ENCODE results near the gene XPO4.
A peak's percentile ranks its signal among the peaks of the same experiment; 100 is the strongest.

XPO4 gene

DNA sequence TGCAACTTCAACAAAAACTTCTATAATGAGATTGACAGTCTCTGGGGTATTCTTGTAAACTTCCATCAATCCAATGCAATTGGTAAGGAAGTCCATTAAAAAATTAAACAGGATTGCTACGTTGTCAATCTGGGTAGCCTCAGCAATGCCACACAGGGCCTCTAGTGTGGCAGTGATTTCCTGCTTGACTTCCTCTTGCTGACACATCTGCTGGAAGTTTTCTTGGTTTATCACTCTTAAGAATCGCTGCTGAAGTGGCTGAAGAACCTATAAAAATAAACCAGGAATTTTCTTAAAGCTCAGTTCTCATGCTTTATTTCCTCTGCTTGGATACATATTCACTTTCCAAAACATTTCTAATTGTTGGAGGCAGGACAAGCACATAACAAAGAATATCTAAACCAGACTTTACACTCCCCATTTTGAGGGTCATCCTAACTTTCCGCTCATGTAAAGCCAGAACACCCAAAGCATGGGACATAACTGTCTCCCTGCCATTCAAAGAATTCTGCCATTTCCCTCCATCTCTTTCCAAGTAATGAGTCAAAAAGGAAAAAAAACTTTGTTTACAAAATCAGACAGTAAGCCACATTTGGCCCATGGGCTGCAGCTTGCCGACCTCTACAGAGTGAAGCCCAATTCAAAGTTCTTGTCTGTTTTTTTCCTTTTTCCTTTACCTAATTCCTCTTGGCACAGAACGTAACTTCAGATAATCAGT lies 105.6 kb downstream of the XPO4 start:
- H3K27me3 Mint-ChIP-seq, result no peaks in the 10 kb centered on the region
- H3K36me3 Mint-ChIP-seq, result peaks cover 14% of the 10 kb centered on the region
- peaks cover 22% of the 10 kb centered on the region for H3K4me1 Mint-ChIP-seq
- H3K9me3 Mint-ChIP-seq, result no peaks in the 10 kb centered on the region
- H3K27ac Mint-ChIP-seq, result no peak overlapping the region
- H3K4me3 Mint-ChIP-seq, result no peak overlapping the region

DNA sequence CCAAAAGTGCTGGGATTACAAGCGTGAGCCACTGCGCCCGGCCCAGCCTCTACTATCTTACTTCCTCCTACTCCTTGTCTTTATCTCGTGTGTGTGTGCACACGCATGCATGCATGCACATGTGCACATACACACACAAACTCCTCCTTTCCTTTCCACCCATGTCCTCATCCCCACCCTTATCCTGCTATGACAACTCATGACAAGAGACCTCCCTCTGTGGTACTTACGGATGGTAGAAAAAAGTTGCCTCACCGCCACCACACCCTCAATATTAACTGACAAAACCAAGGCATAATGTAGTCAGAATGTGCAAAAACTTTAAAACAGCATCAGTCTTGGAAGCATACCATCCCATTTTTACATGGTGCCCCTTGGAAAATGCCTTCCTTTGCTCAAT lies 112.9 kb downstream of the XPO4 start:
- Mint-ChIP-seq H3K27ac (no peak overlapping the region), H3K27me3 (no peaks in the 10 kb centered on the region), H3K9me3 (no peaks in the 10 kb centered on the region), H3K36me3 (peaks cover 19% of the 10 kb centered on the region), H3K4me1 (no peaks in the 10 kb centered on the region), H3K4me3 (no peak overlapping the region)

DNA sequence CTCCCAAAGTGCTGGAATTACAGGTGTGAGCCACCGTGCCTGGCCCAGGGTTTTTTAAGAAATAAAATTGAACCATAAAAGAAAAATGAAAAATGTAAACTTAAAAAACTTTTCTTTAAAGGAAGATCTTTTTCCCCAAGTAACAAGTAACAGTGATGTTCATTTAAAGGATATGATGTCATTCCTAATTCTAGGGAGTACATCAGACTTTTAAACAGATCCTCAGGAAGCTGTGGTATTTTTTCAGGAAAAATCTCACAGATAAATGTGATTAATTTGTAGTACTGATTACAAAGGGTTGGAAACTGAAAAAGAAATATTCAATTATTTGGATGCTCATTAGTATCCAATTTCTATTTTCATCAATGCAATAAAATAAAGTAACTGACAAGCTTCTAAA lies 114.2 kb downstream of the XPO4 start:
- no peak overlapping the region for H3K27ac Mint-ChIP-seq
- H3K4me3 Mint-ChIP-seq, result no peak overlapping the region
- peaks cover 22% of the 10 kb centered on the region for H3K36me3 Mint-ChIP-seq
- no peaks in the 10 kb centered on the region for H3K27me3 Mint-ChIP-seq
- no peaks in the 10 kb centered on the region for H3K4me1 Mint-ChIP-seq
- no peaks in the 10 kb centered on the region for H3K9me3 Mint-ChIP-seq

DNA sequence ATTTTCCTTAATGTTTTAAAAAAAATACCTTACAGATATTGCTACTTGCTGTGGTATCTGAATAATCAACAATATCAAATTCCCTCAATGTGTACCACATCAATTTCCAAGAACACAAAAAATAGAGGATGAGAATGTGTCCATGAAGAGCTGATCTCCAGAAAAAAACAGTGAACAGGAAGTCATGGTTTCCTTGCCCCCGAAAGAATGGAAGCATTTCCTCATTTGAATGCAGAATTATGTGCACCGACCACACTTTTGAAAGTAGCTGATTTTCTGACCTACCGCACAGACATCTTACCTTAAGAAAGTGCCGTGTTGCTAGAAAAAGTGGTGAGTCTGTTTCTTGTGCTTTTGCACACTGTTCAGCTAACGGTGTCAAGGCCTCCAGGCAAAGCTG lies 115.4 kb downstream of the XPO4 start:
- no peak overlapping the region for H3K27ac Mint-ChIP-seq
- no peaks in the 10 kb centered on the region for H3K9me3 Mint-ChIP-seq
- H3K4me1 Mint-ChIP-seq, result no peaks in the 10 kb centered on the region
- no peaks in the 10 kb centered on the region for H3K27me3 Mint-ChIP-seq
- peaks cover 20% of the 10 kb centered on the region for H3K36me3 Mint-ChIP-seq
- H3K4me3 Mint-ChIP-seq, result no peak overlapping the region

DNA sequence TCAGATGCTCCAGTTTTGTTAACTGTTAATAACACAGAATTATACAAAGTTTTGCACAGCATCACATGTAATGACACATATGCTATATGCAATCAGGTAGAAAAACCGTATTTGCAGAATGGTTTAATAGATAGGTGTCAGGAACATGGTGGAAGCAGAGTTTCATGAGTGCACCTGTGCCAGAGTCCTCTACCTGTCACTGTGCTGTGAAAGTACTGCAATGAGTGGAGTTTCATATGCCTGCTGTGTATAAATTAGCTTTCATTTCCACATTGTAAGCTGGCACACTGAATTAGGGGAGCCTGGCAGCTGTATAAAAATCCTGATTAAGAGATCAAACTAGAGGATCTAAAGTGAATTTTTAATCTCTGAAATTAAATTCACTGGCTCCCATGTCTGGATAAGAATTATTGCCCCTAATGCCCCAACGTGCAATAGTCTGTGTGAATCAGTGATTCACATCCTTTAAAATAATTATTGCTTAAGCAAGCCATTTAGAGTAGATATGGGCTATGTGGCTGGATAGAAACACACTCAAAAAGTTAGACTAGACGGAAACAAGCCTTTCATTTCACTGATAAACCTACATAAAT lies 120.3 kb downstream of the XPO4 start:
- Mint-ChIP-seq H3K27ac (no peak overlapping the region), H3K36me3 (peaks cover 11% of the 10 kb centered on the region), H3K9me3 (no peaks in the 10 kb centered on the region), H3K4me3 (no peak overlapping the region), H3K4me1 (no peaks in the 10 kb centered on the region), H3K27me3 (no peaks in the 10 kb centered on the region)

DNA sequence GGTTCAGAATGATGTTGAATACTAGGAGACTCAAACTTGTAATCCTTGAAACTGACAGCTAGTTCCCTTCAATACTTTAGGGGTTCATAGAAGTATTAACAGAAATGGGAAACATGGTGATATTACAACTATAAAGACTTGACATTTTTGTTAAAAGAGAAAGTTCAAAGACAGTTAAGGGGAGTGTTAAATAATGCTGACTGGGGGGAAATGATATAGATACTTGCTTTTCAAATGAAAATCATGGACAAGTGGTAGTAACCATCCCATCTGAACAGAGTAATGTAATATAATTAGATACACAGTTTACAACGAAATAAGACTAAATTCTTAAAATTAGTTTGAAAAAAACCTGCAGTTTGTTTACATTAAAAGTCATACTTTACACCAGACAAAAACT lies 122.2 kb downstream of the XPO4 start:
- Mint-ChIP-seq H3K4me3 (no peak overlapping the region), H3K9me3 (no peaks in the 10 kb centered on the region), H3K4me1 (peaks cover 3% of the 10 kb centered on the region), H3K27ac (no peak overlapping the region), H3K27me3 (no peaks in the 10 kb centered on the region), H3K36me3 (peaks cover 9% of the 10 kb centered on the region)

DNA sequence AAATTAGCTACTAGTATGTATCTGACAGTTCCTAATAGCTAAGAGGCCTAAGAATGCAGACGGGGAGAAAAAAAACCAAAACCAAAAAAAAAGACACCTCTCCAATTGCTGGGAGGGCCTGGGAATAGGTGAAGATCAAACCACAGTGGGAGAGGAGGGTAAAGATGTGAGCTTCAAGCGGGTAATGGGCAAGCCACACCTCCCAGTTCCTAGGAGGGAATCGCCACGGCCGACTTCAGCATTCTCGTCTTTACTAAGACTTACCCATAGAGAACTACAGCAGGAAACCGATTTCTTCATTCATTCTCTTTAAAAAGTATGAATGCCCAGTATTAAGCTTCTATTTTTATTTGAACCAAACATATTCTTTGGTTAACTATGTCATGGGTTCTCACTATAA lies 123.1 kb downstream of the XPO4 start:
- Mint-ChIP-seq H3K4me3 (no peak overlapping the region), H3K36me3 (peaks cover 9% of the 10 kb centered on the region), H3K27ac (no peak overlapping the region), H3K27me3 (no peaks in the 10 kb centered on the region), H3K9me3 (no peaks in the 10 kb centered on the region), H3K4me1 (peaks cover 13% of the 10 kb centered on the region)

DNA sequence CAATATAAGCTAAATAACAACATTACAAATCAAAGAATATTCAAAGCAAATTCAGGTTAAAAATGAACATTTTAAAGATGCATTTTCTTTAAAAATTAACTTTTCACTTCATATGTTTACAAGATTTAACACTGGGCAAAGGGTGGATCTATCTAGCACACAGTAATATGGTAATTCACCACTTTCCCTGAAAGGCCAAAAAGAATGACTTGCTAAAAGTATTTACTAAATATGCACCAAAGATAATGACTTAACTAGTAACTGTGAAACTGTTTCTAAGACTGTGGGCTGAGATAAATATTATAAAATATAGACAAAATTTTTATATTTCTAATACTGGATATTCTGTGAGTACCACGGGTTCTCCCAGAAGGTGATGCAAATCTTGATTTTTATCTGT lies 124.2 kb downstream of the XPO4 start:
- no peaks in the 10 kb centered on the region for H3K9me3 Mint-ChIP-seq
- H3K27me3 Mint-ChIP-seq, result no peaks in the 10 kb centered on the region
- peaks cover 4% of the 10 kb centered on the region for H3K36me3 Mint-ChIP-seq
- peaks cover 19% of the 10 kb centered on the region for H3K4me1 Mint-ChIP-seq
- H3K4me3 Mint-ChIP-seq, result no peak overlapping the region
- no peak overlapping the region for H3K27ac Mint-ChIP-seq

DNA sequence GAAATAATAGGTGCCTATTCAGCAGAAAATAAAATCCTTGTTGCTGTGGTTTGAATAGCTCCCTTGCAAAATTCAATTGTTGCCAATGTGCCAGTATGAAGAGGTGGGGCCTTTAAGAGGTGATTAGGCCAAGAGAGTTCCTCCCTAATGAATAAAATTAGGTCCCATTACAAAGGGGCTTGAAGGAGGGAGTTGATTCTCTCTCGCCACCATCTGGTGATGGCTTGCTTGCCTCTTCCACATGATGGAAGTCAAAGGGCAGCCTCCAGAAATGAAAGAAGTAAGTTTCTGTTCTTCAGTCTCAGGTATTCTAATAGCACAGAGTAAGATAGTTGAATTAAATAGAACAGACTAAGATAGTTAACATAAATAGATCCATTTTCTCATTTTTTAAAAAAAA lies 125.8 kb downstream of the XPO4 start:
- Mint-ChIP-seq H3K9me3 (no peaks in the 10 kb centered on the region), H3K27ac (no peak overlapping the region)

DNA sequence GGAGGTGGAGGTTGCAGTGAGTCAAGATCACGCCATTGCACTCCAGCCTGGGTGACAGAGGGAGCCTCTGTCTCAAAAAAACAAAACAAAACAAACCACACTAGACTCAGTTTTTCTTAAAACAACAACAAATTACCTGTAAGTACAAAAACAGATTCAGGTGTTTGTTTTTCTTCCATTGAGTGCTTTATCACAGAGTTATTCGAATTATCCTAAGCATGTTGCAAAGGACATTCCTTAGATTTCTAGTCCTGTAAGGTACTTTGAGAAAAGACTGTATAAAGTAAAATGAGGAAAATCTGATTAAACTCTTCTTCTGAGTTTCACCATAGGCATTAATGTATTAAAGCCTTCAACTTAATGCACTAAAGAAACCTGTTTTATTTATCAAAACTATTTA lies 126.6 kb downstream of the XPO4 start:
- no peaks in the 10 kb centered on the region for H3K9me3 Mint-ChIP-seq
- peaks cover 8% of the 10 kb centered on the region for H3K36me3 Mint-ChIP-seq
- no peaks in the 10 kb centered on the region for H3K27me3 Mint-ChIP-seq
- H3K4me3 Mint-ChIP-seq, result no peak overlapping the region
- H3K4me1 Mint-ChIP-seq, result peaks cover 36% of the 10 kb centered on the region
- H3K27ac Mint-ChIP-seq, result no peak overlapping the region

More for the DNA sequence above, 125.8 kb downstream of the XPO4 start:
- Mint-ChIP-seq H3K4me1 (peaks cover 30% of the 10 kb centered on the region), H3K4me3 (no peak overlapping the region), H3K36me3 (peaks cover 4% of the 10 kb centered on the region), H3K27me3 (no peaks in the 10 kb centered on the region)

DNA sequence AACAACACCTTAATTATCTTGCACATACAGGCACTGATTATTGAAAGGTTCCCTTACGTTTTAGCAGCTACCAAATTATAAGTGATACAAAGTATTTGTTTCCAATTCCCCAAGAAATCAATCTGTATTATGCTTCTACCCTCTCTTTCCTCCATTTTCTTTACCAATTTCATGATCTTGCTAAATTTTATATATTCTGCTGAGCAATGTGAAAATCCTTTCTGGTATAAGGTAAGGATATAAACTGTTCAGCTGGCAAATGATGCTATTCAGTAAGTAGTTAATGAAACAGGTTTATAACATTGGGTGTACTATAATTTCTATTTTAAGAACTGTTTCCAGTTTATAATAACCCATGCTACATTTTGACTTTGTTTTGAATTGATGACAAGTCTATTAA lies 127.8 kb downstream of the XPO4 start:
- peaks cover 42% of the 10 kb centered on the region for H3K4me1 Mint-ChIP-seq
- peak overlapping the region; percentile 21 for H3K27ac Mint-ChIP-seq
- H3K9me3 Mint-ChIP-seq, result peaks cover 2% of the 10 kb centered on the region
- peaks cover 12% of the 10 kb centered on the region for H3K36me3 Mint-ChIP-seq
- H3K27me3 Mint-ChIP-seq, result no peaks in the 10 kb centered on the region
- H3K4me3 Mint-ChIP-seq, result peak overlapping the region; percentile 83

DNA sequence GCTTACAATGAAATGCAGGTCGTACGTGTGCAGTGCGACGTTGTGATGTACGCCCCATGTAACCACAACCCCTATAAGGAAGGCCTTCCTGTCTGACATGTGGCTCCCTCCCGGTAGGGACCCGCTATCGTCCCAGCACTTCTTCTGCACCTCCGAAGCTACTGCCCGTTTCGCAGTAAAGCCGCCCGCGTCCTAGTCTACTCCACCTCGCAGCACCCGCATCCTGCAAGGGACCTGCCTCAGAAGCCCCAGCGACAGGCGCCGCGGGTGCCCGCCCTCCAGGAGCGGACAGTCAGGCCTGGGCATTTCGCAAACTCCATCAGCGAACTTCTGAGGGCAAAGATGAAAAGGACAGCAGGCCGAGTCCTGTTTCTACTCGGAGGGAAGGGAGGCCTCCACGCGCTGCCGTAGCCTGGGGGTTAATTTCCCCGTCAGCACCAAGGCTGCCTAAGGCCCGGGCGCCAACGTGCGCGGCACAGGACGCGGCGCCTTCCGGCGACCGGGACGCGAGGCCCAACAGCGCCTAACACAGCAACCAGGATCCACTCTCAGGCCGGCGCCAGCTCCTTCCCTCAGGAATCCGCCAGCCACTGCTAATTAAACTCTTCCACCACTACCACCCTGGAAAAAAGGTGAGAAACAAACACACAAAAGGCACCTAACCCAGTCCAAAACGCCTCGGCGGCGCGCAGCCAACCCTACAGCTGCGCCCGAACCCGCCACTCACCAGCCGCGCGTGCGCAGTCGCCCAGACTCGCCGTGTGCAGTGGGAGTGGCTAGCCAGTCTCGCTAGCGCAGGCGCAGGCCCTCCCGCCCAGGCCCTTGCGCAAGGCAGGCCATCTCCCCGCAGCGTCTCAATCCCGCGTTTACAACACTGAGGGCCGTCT lies 129.1 kb downstream of the XPO4 start, which contains the start of gene EEF1AKMT1:
Gene EEF1AKMT1 (minus strand): TSS at position 768 of the 887 bp plus-strand sequence. CDS start 16,363 bp downstream, outside the sequence.
- Mint-ChIP-seq H3K27me3 (no peaks in the 10 kb centered on the region), H3K9me3 (peaks cover 8% of the 10 kb centered on the region), H3K36me3 (peaks cover 22% of the 10 kb centered on the region), H3K4me3 (peak within 1 kb of the TSS; percentile 95), H3K27ac (peak within 1 kb of the TSS; percentile 100), H3K4me1 (peaks cover 49% of the 10 kb centered on the region)

DNA sequence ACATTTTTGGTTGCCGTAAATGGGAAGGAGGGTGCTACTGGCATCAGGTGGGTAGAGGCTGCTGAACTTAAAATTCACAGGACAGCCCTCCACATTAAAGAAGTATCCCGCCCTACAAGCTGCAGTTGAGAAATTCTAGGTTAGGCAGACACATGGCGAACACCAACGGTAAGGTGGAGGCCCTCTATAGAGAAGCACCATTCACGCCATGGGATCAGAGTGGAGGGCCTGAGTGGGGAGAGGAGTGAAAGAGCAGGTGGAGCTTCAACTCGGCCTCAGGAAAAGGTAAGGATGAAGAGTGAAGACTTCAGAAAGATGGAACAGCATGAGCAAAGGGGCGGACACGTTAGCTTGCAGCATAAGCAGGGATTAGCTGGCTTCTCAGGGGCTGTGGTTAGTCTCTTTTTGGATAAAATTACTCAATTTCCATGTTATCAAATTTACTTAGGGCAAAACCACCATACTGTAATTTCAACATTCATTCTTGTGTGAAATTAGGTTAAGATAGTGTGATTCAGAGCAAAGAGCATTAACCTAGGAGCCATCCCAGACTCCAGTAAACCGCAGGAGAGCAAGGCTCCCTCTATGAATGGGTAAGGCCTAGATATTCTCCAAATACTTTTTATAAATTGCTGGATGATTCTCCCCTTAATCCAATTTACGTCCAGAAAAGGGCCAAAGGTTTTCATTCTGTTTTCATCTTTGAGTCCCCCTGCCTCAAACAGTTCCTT lies 130.0 kb downstream of the XPO4 start:
- peaks cover 49% of the 10 kb centered on the region for H3K4me1 Mint-ChIP-seq
- H3K9me3 Mint-ChIP-seq, result peaks cover 10% of the 10 kb centered on the region
- peak overlapping the region; percentile 100 for H3K27ac Mint-ChIP-seq
- peak overlapping the region; percentile 95 for H3K4me3 Mint-ChIP-seq
- no peaks in the 10 kb centered on the region for H3K27me3 Mint-ChIP-seq
- peaks cover 29% of the 10 kb centered on the region for H3K36me3 Mint-ChIP-seq

DNA sequence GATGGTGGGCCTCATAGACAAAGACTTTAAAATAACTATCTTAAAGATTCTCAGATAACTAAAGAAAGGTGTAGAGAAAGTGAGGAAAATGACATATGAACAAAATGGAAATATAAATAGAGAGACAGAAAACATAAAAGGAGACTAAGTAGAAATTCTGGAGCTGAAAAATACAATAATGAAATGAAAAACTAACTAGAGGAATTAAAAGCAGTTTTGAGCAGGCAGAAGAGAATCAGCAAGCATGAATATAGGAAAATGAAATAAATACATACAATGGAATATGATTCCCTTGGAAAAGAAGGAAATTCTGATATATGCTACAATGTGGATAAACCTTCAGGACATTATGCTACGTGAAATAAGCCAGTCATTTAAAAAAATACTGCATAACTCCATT lies 132.7 kb downstream of the XPO4 start:
- Mint-ChIP-seq H3K4me1 (peaks cover 41% of the 10 kb centered on the region), H3K27me3 (no peaks in the 10 kb centered on the region), H3K9me3 (peaks cover 14% of the 10 kb centered on the region), H3K36me3 (peaks cover 33% of the 10 kb centered on the region), H3K27ac (peak overlapping the region; percentile 46), H3K4me3 (peak overlapping the region; percentile 49)

DNA sequence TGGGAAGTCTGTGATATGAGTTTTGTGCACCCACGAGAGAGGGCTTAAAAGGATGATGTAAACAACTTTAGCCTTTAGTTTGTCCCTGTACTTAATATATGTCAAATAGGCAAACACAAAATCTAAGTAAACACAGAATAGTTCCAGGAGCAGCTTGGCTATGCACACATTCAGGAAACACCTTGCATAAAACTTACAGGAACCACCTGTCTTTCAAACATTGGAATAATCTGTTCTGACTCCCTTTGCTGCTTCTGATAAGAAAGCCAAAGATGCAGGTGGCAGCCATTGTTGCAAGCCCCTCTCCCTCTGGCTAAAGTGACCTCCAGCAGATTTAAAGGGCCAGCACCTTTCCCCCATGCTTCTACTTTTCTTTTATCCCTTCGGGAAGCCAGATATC lies 133.5 kb downstream of the XPO4 start:
- H3K36me3 Mint-ChIP-seq, result peaks cover 33% of the 10 kb centered on the region
- H3K27ac Mint-ChIP-seq, result no peak overlapping the region
- H3K9me3 Mint-ChIP-seq, result peaks cover 14% of the 10 kb centered on the region
- peak overlapping the region; percentile 49 for H3K4me3 Mint-ChIP-seq
- H3K4me1 Mint-ChIP-seq, result peaks cover 35% of the 10 kb centered on the region
- H3K27me3 Mint-ChIP-seq, result no peaks in the 10 kb centered on the region
